ENCODE data around the gene SHF. TPM values are rescaled to one million over a fixed set of nuclear protein-coding genes. Genes with fewer than 3 reads are reported as not detected.
"Not testable (repeated sequence)": the region's sequence is repeated elsewhere in the genome, so short reads cannot be mapped to it uniquely, and the experiment has no call there.

SHF gene, protein sequence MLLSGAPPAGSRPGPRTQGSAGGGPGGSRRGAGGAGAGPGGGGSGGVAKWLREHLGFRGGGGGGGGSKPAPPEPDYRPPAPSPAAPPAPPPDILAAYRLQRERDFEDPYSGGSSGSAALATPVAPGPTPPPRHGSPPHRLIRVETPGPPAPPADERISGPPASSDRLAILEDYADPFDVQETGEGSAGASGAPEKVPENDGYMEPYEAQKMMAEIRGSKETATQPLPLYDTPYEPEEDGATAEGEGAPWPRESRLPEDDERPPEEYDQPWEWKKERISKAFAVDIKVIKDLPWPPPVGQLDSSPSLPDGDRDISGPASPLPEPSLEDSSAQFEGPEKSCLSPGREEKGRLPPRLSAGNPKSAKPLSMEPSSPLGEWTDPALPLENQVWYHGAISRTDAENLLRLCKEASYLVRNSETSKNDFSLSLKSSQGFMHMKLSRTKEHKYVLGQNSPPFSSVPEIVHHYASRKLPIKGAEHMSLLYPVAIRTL
- total RNA-seq (2021; fragmentation: NEBNext Ultra II Directional; extraction: Animal tissue kit (Norgen Biotek cat#: 25700)) = 1 to 10 TPM; 2.1 to 3.1 (median 2.1) TPM
- long read RNA-seq, partial matches to known transcripts = 0 of 2 reads
- long read RNA-seq, other reads (novel, unspliced or antisense) = 2 of 2 reads

DNA sequence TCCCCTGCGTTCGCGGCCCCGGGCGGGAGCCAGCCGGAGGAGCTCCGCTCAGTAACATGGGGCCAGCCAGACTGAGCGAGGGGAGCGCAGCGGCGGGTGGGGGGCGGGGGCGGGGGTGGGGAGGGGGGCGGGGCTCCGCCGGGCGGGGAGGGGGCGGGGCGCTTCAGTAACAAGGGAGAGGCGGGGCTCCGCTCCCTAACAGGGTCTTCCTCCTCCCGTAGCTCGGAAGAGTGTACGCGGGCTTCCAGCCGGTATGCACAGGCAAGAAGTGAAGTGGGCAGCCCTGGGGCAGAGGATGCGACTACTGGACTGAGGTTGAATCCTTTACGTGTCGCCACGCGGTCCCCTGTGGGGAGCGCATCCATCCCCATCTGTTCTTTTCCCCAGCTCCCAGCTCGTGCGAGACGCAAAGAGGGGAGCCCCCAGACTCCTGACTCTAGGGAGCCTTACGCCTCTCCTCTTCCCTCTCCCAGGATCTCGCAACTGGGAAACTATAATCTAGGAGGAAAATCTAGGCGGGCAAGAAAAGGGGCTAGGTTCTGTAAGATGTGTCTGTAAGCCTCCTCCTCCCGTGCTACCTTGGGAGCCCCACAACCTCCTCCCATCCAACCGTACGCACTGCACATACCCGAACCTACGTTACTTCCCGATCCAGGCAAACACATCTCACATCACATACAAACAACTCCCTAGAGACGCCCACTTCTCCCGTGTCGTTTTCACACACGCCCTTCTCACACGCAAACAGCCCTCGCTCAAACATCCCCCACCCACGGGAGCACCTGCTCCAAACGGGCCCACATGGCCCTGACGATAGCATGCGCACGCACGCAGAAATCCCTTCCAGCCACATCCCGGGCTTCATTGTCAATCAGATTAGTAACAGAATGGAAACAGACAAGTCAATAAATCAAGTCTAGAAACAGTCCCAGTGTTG is at the start of gene SHF:
TSS of gene SHF (minus strand) at position 73 of the 937 bp plus-strand sequence. CDS start at position 58, 15 bp downstream.
- Mint-ChIP-seq H3K4me1 (ENCODE audit: low read depth) (peaks cover 26% of the 10 kb centered on the region), H3K27ac (peak within 1 kb of the TSS; percentile 29), H3K9me3 (no peaks in the 10 kb centered on the region), H3K36me3 (ENCODE audit: low read depth) (no peaks in the 10 kb centered on the region), H3K4me3 (peak within 1 kb of the TSS; percentile 77), H3K27me3 (ENCODE audit: insufficient read depth) (peaks cover 21% of the 10 kb centered on the region)
- DNase-seq = no peak
- no peak for TF ChIP-seq CTCF (IDR thresholded peaks at IDR 0.05)

DNA sequence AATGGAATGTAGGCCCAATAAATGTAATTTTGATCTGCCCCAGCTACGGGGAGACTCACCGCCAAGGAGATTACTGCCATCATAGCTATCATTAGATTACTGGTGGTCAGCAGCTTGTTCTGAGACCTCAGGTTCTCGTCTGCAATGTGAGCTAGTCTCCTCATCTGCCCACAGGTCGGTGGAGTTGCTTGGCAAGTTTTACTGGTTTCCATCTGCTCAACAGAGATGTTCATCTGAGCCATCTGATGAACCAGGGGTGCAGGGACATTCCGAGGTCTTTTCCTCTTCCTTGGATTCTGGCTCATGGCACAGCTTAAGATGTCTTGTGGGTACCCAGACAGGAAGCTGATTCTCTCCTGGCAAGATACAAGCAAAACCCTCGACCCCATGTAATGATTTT is 49.0 kb upstream of the SHF start:
- H3K36me3 Mint-ChIP-seq (ENCODE audit: low read depth); H3K27me3 Mint-ChIP-seq (ENCODE audit: insufficient read depth); DNase-seq; H3K27ac Mint-ChIP-seq; H3K4me3 Mint-ChIP-seq; H3K4me1 Mint-ChIP-seq (ENCODE audit: low read depth): not testable (repeated sequence)
- H3K9me3 Mint-ChIP-seq = peaks cover 51% of the 10 kb centered on the region

- H3K4me1 Mint-ChIP-seq (ENCODE audit: low read depth) = no peaks in the 10 kb centered on the region
- H3K27ac Mint-ChIP-seq = no peak overlapping the region
- no peak for TF ChIP-seq CTCF (IDR thresholded peaks at IDR 0.05)
- peaks cover 30% of the 10 kb centered on the region; the same call in 1 of the 2 replicates for H3K9me3 Mint-ChIP-seq
- no peak for DNase-seq
- peaks cover 6% of the 10 kb centered on the region for H3K27me3 Mint-ChIP-seq (ENCODE audit: insufficient read depth)
- H3K4me3 Mint-ChIP-seq = no peak overlapping the region
- H3K36me3 Mint-ChIP-seq (ENCODE audit: low read depth) = no peaks in the 10 kb centered on the region; the same call in 1 of the 2 replicates
Observed at GRCh38 chr15:45234562-45235235, 46.9 kb upstream of the SHF start.

- Mint-ChIP-seq H3K4me3 (no peak overlapping the region), H3K36me3 (ENCODE audit: low read depth) (no peaks in the 10 kb centered on the region; the same call in 1 of the 2 replicates), H3K27me3 (ENCODE audit: insufficient read depth) (peaks cover 6% of the 10 kb centered on the region), H3K27ac (no peak overlapping the region), H3K9me3 (peaks cover 26% of the 10 kb centered on the region; the same call in 1 of the 2 replicates), H3K4me1 (ENCODE audit: low read depth) (no peaks in the 10 kb centered on the region)
- TF ChIP-seq CTCF (IDR thresholded peaks at IDR 0.05) = no peak
- no peak for DNase-seq
Observed at GRCh38 chr15:45231864-45232562, 44.2 kb upstream of the SHF start.

DNA sequence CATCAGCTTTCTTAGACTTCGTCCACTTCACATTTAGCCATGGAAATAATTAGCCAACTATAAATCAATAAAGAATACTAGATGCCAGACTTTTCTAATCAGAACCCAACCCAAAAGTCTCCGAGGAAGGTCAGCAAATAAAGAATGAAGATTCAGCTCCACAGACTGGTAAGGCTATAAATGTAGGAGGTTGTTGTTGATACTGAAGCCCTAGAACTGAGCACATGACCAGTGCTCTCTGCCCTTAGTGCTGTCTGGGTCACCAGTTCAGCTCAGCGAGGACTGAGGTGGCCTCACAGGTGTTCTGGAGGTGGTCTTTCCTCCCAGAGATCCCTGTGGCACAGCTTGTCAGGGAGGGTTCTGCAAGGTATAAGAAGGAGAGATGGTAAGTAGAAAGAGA is 43.4 kb upstream of the SHF start:
- DNase-seq = no peak
- peaks cover 6% of the 10 kb centered on the region for H3K27me3 Mint-ChIP-seq (ENCODE audit: insufficient read depth)
- TF ChIP-seq CTCF (IDR thresholded peaks at IDR 0.05) = no peak
- H3K4me1 Mint-ChIP-seq (ENCODE audit: low read depth) = no peaks in the 10 kb centered on the region
- peaks cover 26% of the 10 kb centered on the region; the same call in 1 of the 2 replicates for H3K9me3 Mint-ChIP-seq
- no peak overlapping the region for H3K4me3 Mint-ChIP-seq
- H3K27ac Mint-ChIP-seq = no peak overlapping the region
- H3K36me3 Mint-ChIP-seq (ENCODE audit: low read depth) = no peaks in the 10 kb centered on the region; the same call in 1 of the 2 replicates
